ENCODE measurements around the gene SLC35G4. TPM values are rescaled to one million over a fixed set of nuclear protein-coding genes. Genes with fewer than 3 reads are reported as not detected.

Gene SLC35G4
- total RNA-seq, 2 experiments from 2014 or later, result not detected

DNA sequence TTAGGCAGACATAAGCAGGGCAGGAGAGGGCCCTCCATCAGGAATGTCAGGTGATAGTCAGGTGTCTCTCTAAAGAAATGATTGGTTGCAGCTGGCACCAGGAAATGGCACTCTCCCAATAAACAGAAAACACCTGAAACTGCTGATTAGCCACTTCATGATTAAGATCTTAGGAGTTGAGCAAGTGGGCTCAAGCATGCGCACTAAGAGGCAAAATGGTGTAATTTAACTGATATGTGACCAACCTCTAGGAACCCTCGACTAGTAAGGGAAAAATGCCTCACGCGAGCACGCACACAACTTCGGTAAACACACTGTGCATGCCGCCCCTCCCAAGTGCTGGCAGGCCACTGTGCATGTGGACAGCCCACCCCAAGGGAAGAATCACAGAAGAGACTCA is 23.8 kb upstream of the SLC35G4 start:
- H3K4me1 Mint-ChIP-seq (ENCODE audit: low read depth), result peaks cover 21% of the 10 kb centered on the region
- H3K27ac ChIP-seq (ENCODE audit: low read depth in 1 of 2, low read length in 2 of 2), result no peak overlapping the region
- no peaks in the 10 kb centered on the region for H3K36me3 Mint-ChIP-seq (ENCODE audit: low read depth)
- H3K36me3 ChIP-seq (ENCODE audit: insufficient read depth, low read length), result no peaks in the 10 kb centered on the region
- no peak overlapping the region for H3K27ac Mint-ChIP-seq
- no peak overlapping the region for H3K4me3 Mint-ChIP-seq
- ATAC-seq (ENCODE audit: poor library complexity), result no peak
- H3K27me3 Mint-ChIP-seq, result no peaks in the 10 kb centered on the region
- ChIA-PET POLR2A (no interaction called here), CTCF (no interaction called here)
- intact Hi-C loops (cut with DNase I, micrococcal nuclease), result no loop called here
- no peak overlapping the region for H3K4me3 ChIP-seq (ENCODE audit: low read length)
- no peaks in the 10 kb centered on the region for H3K9me3 Mint-ChIP-seq
- no peaks in the 10 kb centered on the region for H3K27me3 ChIP-seq (ENCODE audit: control insufficient read depth in 1 of 2, insufficient read depth in 2 of 2, low read length in 2 of 2)
- TF ChIP-seq, protein P1, sequence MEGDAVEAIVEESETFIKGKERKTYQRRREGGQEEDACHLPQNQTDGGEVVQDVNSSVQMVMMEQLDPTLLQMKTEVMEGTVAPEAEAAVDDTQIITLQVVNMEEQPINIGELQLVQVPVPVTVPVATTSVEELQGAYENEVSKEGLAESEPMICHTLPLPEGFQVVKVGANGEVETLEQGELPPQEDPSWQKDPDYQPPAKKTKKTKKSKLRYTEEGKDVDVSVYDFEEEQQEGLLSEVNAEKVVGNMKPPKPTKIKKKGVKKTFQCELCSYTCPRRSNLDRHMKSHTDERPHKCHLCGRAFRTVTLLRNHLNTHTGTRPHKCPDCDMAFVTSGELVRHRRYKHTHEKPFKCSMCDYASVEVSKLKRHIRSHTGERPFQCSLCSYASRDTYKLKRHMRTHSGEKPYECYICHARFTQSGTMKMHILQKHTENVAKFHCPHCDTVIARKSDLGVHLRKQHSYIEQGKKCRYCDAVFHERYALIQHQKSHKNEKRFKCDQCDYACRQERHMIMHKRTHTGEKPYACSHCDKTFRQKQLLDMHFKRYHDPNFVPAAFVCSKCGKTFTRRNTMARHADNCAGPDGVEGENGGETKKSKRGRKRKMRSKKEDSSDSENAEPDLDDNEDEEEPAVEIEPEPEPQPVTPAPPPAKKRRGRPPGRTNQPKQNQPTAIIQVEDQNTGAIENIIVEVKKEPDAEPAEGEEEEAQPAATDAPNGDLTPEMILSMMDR (IDR thresholded peaks at IDR 0.05), result no peak
- no peaks in the 10 kb centered on the region for H3K9me3 ChIP-seq (ENCODE audit: control insufficient read depth in 1 of 2, insufficient read depth in 1 of 2, low read length in 2 of 2)
- DNase-seq, result no peak
- H3K4me1 ChIP-seq (ENCODE audit: insufficient read depth, low read length), result peaks cover 9% of the 10 kb centered on the region

DNA sequence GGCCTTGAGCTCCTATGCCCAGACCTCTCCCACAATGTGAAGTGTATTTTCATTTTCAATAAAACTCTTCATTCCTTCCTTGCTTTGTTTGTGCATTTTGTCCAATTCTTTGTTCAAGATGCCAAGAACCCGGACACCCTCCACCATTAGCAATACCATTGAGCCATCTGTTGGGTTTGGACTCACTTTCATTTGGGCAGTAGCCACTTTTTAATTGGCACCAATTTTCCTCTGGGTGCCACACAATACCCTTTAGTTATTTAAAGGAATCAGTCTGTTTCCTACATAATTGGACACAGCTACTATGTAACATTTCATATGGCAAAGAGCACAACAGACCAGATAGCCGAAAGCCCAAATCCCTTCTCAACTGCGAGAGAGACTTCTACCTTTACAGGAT is 22.5 kb upstream of the SLC35G4 start:
- no peak overlapping the region for H3K27ac ChIP-seq (ENCODE audit: low read depth in 1 of 2, low read length in 2 of 2)
- ChIA-PET POLR2A (no interaction called here), CTCF (no interaction called here)
- H3K4me1 ChIP-seq (ENCODE audit: insufficient read depth, low read length), result peaks cover 9% of the 10 kb centered on the region
- no peaks in the 10 kb centered on the region for H3K9me3 ChIP-seq (ENCODE audit: control insufficient read depth in 1 of 2, insufficient read depth in 1 of 2, low read length in 2 of 2)
- ATAC-seq (ENCODE audit: poor library complexity), result no peak
- Mint-ChIP-seq H3K4me1 (ENCODE audit: low read depth) (peaks cover 21% of the 10 kb centered on the region), H3K27ac (no peak overlapping the region), H3K36me3 (ENCODE audit: low read depth) (no peaks in the 10 kb centered on the region), H3K4me3 (no peak overlapping the region), H3K9me3 (no peaks in the 10 kb centered on the region), H3K27me3 (no peaks in the 10 kb centered on the region)
- no peaks in the 10 kb centered on the region for H3K36me3 ChIP-seq (ENCODE audit: insufficient read depth, low read length)
- intact Hi-C loops (cut with DNase I, micrococcal nuclease), result no loop called here
- no peaks in the 10 kb centered on the region for H3K27me3 ChIP-seq (ENCODE audit: control insufficient read depth in 1 of 2, insufficient read depth in 2 of 2, low read length in 2 of 2)
- H3K4me3 ChIP-seq (ENCODE audit: low read length), result no peak overlapping the region
- no peak for DNase-seq
- TF ChIP-seq, protein P1 (IDR thresholded peaks at IDR 0.05), result no peak

DNA sequence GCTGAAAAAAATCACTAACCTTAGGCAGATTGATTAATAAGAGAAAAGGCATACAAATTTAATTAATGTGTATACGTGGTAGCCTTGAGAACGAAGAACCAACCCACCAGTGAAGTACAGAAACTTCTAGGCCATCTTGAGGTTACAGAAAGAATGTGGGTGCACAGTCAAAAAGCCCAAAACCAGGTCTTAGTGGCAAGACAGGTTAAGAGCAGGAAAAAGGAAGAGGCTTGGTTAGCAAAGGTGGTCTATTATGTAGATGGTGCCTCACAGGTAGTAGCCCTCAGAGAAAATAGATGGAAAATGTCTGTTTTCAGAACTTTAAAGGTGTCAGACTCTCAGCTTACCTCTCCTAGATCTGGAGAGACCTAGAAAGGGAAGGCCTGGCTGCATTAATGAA is 22.0 kb upstream of the SLC35G4 start:
- POLR2A ChIA-PET, result interaction anchor here (0.9 kb wide), 1 partner anchor 10 kb away, joined by 4 read pairs; no protein-coding TSS in a partner anchor
- TF ChIP-seq, protein P1 (IDR thresholded peaks at IDR 0.05), result no peak
- Histone ChIP-seq H3K36me3 (ENCODE audit: insufficient read depth, low read length) (no peaks in the 10 kb centered on the region), H3K27me3 (ENCODE audit: control insufficient read depth in 1 of 2, insufficient read depth in 2 of 2, low read length in 2 of 2) (no peaks in the 10 kb centered on the region), H3K4me3 (ENCODE audit: low read length) (no peak overlapping the region), H3K27ac (ENCODE audit: low read depth in 1 of 2, low read length in 2 of 2) (no peak overlapping the region), H3K4me1 (ENCODE audit: insufficient read depth, low read length) (peaks cover 9% of the 10 kb centered on the region), H3K9me3 (ENCODE audit: control insufficient read depth in 1 of 2, insufficient read depth in 1 of 2, low read length in 2 of 2) (no peaks in the 10 kb centered on the region)
- Mint-ChIP-seq H3K4me3 (no peak overlapping the region), H3K4me1 (ENCODE audit: low read depth) (peaks cover 21% of the 10 kb centered on the region), H3K36me3 (ENCODE audit: low read depth) (no peaks in the 10 kb centered on the region), H3K27me3 (no peaks in the 10 kb centered on the region), H3K9me3 (no peaks in the 10 kb centered on the region), H3K27ac (no peak overlapping the region)
- DNase-seq, result peak in 3 of 14 experiments; percentile 6 to 16 (median 6)
- intact Hi-C loops (cut with DNase I, micrococcal nuclease), result no loop called here
- CTCF ChIA-PET, result interaction anchor here (0.6 kb wide), 1 partner anchor 140 kb away, joined by 4 read pairs; no protein-coding TSS in a partner anchor
- ATAC-seq (ENCODE audit: poor library complexity), result no peak

Data from CD4-positive, alpha-beta T cell (primary cell).